IMR-90 (cell line): Measurements from ENCODE around the gene HS2ST1. TPM values are rescaled to one million over a fixed set of nuclear protein-coding genes. Genes with fewer than 3 reads are reported as not detected.

Source experiments
- ATAC-seq: fragments of 200-7000 bp; cut with Tn5 transposase; 2 replicates; pipeline ENCODE4 v1.9.1; 2020; ENCODE audit warnings: low read depth, mild to moderate bottlenecking, moderate library complexity
- BruUV-seq: library from RNA; stranded (reverse); fragments of 400-500 nt; replicated peaks from 2 replicates; lab custom pipeline; 2021; lab: Mats Ljungman, UMichigan
- CTCF ChIA-PET: fragments of 300-600 bp; formaldehyde crosslinking; extraction: SDS; loops from one replicate; lab custom pipeline; 2021; ENCODE audit warnings: antibody characterized with exemption; lab: Yijun Ruan, JAX
- POLR2A ChIA-PET: fragments of 300-600 bp; sonication (Branson Sonifier 250); formaldehyde crosslinking; loops from one replicate; lab custom pipeline; 2022; ENCODE audit warnings: antibody characterized with exemption; ENCODE audit not compliant: unreplicated experiment; lab: Charles Lee
- DNase-seq: peaks from one replicate; pipeline ENCODE4 v3.0.0; 2013
- H2AFZ ChIP-seq: replicated peaks from 2 replicates; pipeline ENCODE3; 2013; ENCODE audit warnings: low read length, mild to moderate bottlenecking; ENCODE audit not compliant: poor library complexity
- H2AK5ac ChIP-seq: 2 replicates; pipeline ENCODE4 v1.6.1; 2013; ENCODE audit warnings: low read depth, low read length, inconsistent platforms
- H2AK9ac ChIP-seq: replicated peaks from 2 replicates; pipeline ENCODE3; 2013; ENCODE audit warnings: mild to moderate bottlenecking, low read depth, low read length, moderate library complexity; ENCODE audit not compliant: poor library complexity
- H2BK120ac ChIP-seq: 2 replicates; pipeline ENCODE4 v1.6.1; 2013; ENCODE audit warnings: low read depth, low read length, inconsistent platforms
- H2BK15ac ChIP-seq: 3 replicates; pipeline ENCODE4 v1.6.1; 2013; ENCODE audit warnings: low read depth, low read length, inconsistent platforms
- H2BK20ac ChIP-seq: 2 replicates; pipeline ENCODE4 v1.6.1; 2013; ENCODE audit warnings: low read depth, mild to moderate bottlenecking, inconsistent platforms, low read length, moderate library complexity
- H2BK5ac ChIP-seq: 2 replicates; pipeline ENCODE4 v1.6.1; 2013; ENCODE audit warnings: mild to moderate bottlenecking, low read depth, low read length, inconsistent platforms; ENCODE audit not compliant: poor library complexity, severe bottlenecking
- H3K14ac ChIP-seq: replicated peaks from 2 replicates; pipeline ENCODE4 v1.6.1; 2013; ENCODE audit warnings: low read depth, low read length, inconsistent platforms
- H3K18ac ChIP-seq: 2 replicates; pipeline ENCODE4 v1.6.1; 2013; ENCODE audit warnings: low read depth, low read length, control low read depth
- H3K23ac ChIP-seq: 2 replicates; pipeline ENCODE4 v1.6.1; 2013; ENCODE audit warnings: low read depth, low read length, inconsistent platforms
- H3K27ac ChIP-seq: 2 replicates; pipeline ENCODE4 v1.5.1; 2013; ENCODE audit warnings: mild to moderate bottlenecking, control low read depth, low read length; ENCODE audit not compliant: insufficient read depth
- H3K27me3 ChIP-seq: 2 replicates; pipeline ENCODE4 v1.6.1; 2013; ENCODE audit warnings: low read length; ENCODE audit not compliant: control insufficient read depth, insufficient read depth
- H3K36me3 ChIP-seq: 2 replicates; pipeline ENCODE4 v1.6.1; 2013; ENCODE audit warnings: low read length, mixed read lengths; ENCODE audit not compliant: control insufficient read depth, insufficient read depth
- H3K4ac ChIP-seq: 2 replicates; pipeline ENCODE4 v1.6.1; 2013; ENCODE audit warnings: low read depth, low read length, inconsistent platforms
- H3K4me1 ChIP-seq: 2 replicates; pipeline ENCODE4 v1.6.1; 2013; ENCODE audit warnings: low read length, mixed read lengths; ENCODE audit not compliant: control insufficient read depth, insufficient read depth
- H3K4me2 ChIP-seq: 2 replicates; pipeline ENCODE4 v1.6.1; 2013; ENCODE audit warnings: low read depth, mild to moderate bottlenecking, control low read depth, low read length, moderate library complexity
- H3K4me3 ChIP-seq: 2 replicates; pipeline ENCODE4 v1.5.1; 2013; ENCODE audit warnings: low read depth, mild to moderate bottlenecking, control low read depth, low read length, moderate library complexity; ENCODE audit not compliant: insufficient read depth
- H3K56ac ChIP-seq: 2 replicates; pipeline ENCODE4 v1.6.1; 2013; ENCODE audit warnings: low read length, inconsistent platforms; ENCODE audit not compliant: insufficient read depth; ENCODE audit errors: extremely low read depth
- H3K79me1 ChIP-seq, 2 experiments: 2 replicates each; pipeline ENCODE4 v1.6.1; 2013; ENCODE audit warnings: low read length in 2 of 2, inconsistent platforms in 1 of 2, low read depth in 1 of 2
- H3K9ac ChIP-seq: 2 replicates; pipeline ENCODE4 v1.6.1; 2013; ENCODE audit warnings: low read depth, low read length, control low read depth
- H3K9me1 ChIP-seq: 2 replicates; pipeline ENCODE4 v1.6.1; 2013; ENCODE audit warnings: low read length, inconsistent platforms; ENCODE audit not compliant: insufficient read depth
- H3K9me3 ChIP-seq: 2 replicates; pipeline ENCODE4 v1.6.1; 2013; ENCODE audit warnings: low read length; ENCODE audit not compliant: control insufficient read depth, insufficient read depth
- H4K20me1 ChIP-seq: 2 replicates; pipeline ENCODE4 v1.6.1; 2013; ENCODE audit warnings: low read length, inconsistent platforms; ENCODE audit not compliant: insufficient read depth
- H4K5ac ChIP-seq: 2 replicates; pipeline ENCODE4 v1.6.1; 2013; ENCODE audit warnings: mild to moderate bottlenecking, low read depth, low read length, control low read depth
- H4K8ac ChIP-seq, 2 experiments: 2 replicates each; pipeline ENCODE4 v1.6.1; 2013; ENCODE audit warnings: low read depth in 2 of 2, low read length in 2 of 2, control low read depth in 1 of 2, inconsistent platforms in 1 of 2
- H4K91ac ChIP-seq: 2 replicates; pipeline ENCODE4 v1.6.1; 2013; ENCODE audit warnings: low read depth, low read length, inconsistent platforms; ENCODE audit not compliant: insufficient read depth
- BHLHE40 ChIP-seq: fragments of 150-350 bp; IDR thresholded peaks from 2 replicates; pipeline ENCODE4 v1.6.1; 2016; ENCODE audit warnings: mild to moderate bottlenecking, low read depth, low read length
- CHD1 ChIP-seq: IDR thresholded peaks from 2 replicates; pipeline ENCODE4 v1.6.1; 2012; ENCODE audit warnings: low read depth, low read length, improper control_type of control experiment
- FOS ChIP-seq: fragments of 150-350 bp; IDR thresholded peaks from 2 replicates; pipeline ENCODE4 v1.6.1; 2016; ENCODE audit warnings: low read depth, low read length
- MAFK ChIP-seq: IDR thresholded peaks from 2 replicates; pipeline ENCODE4 v1.6.1; 2012; ENCODE audit warnings: low read depth, low read length, improper control_type of control experiment
- MAZ ChIP-seq: IDR thresholded peaks from 2 replicates; pipeline ENCODE4 v1.6.1; 2012; ENCODE audit warnings: low read depth, mild to moderate bottlenecking, low read length, improper control_type of control experiment, moderate library complexity, borderline replicate concordance
- MXI1 ChIP-seq: IDR thresholded peaks from 2 replicates; pipeline ENCODE4 v1.6.1; 2012; ENCODE audit warnings: low read depth, mild to moderate bottlenecking, low read length, moderate library complexity, borderline replicate concordance
- NFE2L2 ChIP-seq: fragments of 150-350 bp; IDR thresholded peaks from 2 replicates; pipeline ENCODE4 v1.6.1; 2016; ENCODE audit warnings: low read depth, mild to moderate bottlenecking, low read length
- POLR2A ChIP-seq: IDR thresholded peaks from 2 replicates; pipeline ENCODE4 v1.6.1; 2012; ENCODE audit warnings: mild to moderate bottlenecking, low read depth, low read length
- RCOR1 ChIP-seq: IDR thresholded peaks from 2 replicates; pipeline ENCODE4 v1.6.1; 2012; ENCODE audit warnings: mild to moderate bottlenecking, low read length, improper control_type of control experiment; ENCODE audit not compliant: insufficient replicate concordance
- SMC3 ChIP-seq: fragments of 150-350 bp; IDR thresholded peaks from 2 replicates; pipeline ENCODE4 v1.6.1; 2016; ENCODE audit warnings: low read depth, mild to moderate bottlenecking, antibody characterized with exemption, low read length, moderate library complexity
- WGBS, 2 experiments: methylation state at CpG; one replicate each; pipeline versions ENCODE4 v1.1.5 to v1.1.7; 2013; ENCODE audit warnings: missing lambda C conversion rate in 2 of 2; ENCODE audit not compliant: insufficient read length in 1 of 2; ENCODE audit errors: extremely low coverage in 2 of 2; 5-methylcytosine and 5-hydroxymethylcytosine counted together
- dilution Hi-C: fragments of 300-500 bp; cut with HindIII; formaldehyde crosslinking; loops from one replicate; pipeline ENCODE4 v1.14.3; 2018; ENCODE audit warnings: low sequenced_read_pairs; ENCODE audit not compliant: unreplicated experiment
- in situ Hi-C: fragments of 300-500 bp; cut with MboI; formaldehyde crosslinking; loops from 3 replicates; pipeline ENCODE4 v1.14.3; 2019; ENCODE audit warnings: low sequenced_read_pairs, inconsistent platforms, mixed read lengths
- intact Hi-C: fragments of 100-400 bp; cut with micrococcal nuclease; formaldehyde crosslinking; loops from 2 replicates; pipeline ENCODE4 v1.10.0; 2022
- polyA plus RNA-seq, 3 experiments: library from polyadenylated mRNA; depleted of rRNA; stranded (reverse); fragments of >200 nt; gene quantifications; 2 replicates each; pipeline ENCODE4 v1.2.3, GENCODE V29; 2012; ENCODE audit warnings: low replicate concordance in 1 of 3
- total RNA-seq: library from RNA; depleted of rRNA; stranded (reverse); fragments of >200 nt; gene quantifications from 2 replicates; pipeline ENCODE4 v1.2.3, GENCODE V29; 2012
- TF ChIP-seq, protein P1 (sequence below): fragments of 150-350 bp; IDR thresholded peaks from 2 replicates; pipeline ENCODE4 v1.6.1; 2017; ENCODE audit warnings: mild to moderate bottlenecking, antibody characterized with exemption, low read length, low read depth
- TF ChIP-seq, protein P2 (sequence below): fragments of 150-350 bp; IDR thresholded peaks from 2 replicates; pipeline ENCODE4 v1.6.1; 2016; ENCODE audit warnings: low read depth, mild to moderate bottlenecking, low read length, moderate library complexity, borderline replicate concordance
- TF ChIP-seq, protein P3 (sequence below): conservative IDR thresholded peaks from 2 replicates; pipeline ENCODE4 v1.5.1; 2012; ENCODE audit warnings: mild to moderate bottlenecking, low read depth, low read length, improper control_type of control experiment

HS2ST1 gene
- total and polyA plus RNA-seq, 2 of the 4 experiments (the other 2 are of a cell fraction) = 7.8 to 13.1 TPM

DNA sequence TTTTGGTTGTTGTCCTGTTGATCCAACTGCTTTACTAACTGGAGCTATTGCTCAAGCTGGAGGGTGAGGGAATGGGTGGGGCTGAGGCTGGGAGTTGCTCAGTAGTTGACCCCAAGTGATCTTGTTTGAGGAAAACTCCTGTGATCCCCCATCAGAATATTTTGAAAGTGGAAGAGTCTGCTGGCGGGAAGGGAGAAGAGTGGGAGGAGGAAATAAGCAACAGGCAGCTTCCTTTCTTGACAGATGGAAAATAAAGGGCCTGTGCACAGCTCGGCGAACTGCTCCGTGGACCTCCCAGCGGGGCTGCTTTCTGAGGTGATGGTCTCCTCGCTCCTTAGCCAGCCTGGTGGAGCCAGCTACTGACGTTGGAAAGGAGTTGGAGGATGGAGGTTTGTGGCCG lies 215.2 kb downstream of the HS2ST1 start:
- no peaks in the 10 kb centered on the region for H3K9me1 ChIP-seq
- WGBS, 2 experiments = no CpG with 5 or more reads among the region's 8 CpGs
- CTCF ChIA-PET = interaction anchor here (0.9 to 1.3 kb wide), 2 partner anchors 11 to 197 kb away, joined by 3 read pairs; no protein-coding TSS in a partner anchor
- no peak overlapping the region for H3K14ac ChIP-seq
- no peak overlapping the region for H4K5ac ChIP-seq
- no peak overlapping the region for H2AFZ ChIP-seq
- no peak overlapping the region for H3K18ac ChIP-seq
- no peak for DNase-seq
- no peak overlapping the region for H3K4ac ChIP-seq
- H4K20me1 ChIP-seq = no peaks in the 10 kb centered on the region
- no peak overlapping the region for H4K91ac ChIP-seq
- H3K9me3 ChIP-seq = no peaks in the 10 kb centered on the region
- H3K27me3 ChIP-seq = peaks cover 2% of the 10 kb centered on the region; the same call in 1 of the 2 replicates
- POLR2A ChIA-PET = no interaction called here
- no peak overlapping the region for H3K4me3 ChIP-seq
- H3K27ac ChIP-seq = no peak overlapping the region
- no peak overlapping the region for H3K23ac ChIP-seq
- H4K8ac ChIP-seq = no peak overlapping the region
- in situ Hi-C loops = loop anchor here (10.0 to 25.0 kb wide), 3 partner anchors 195 to 1165 kb away; partner anchors contain the start of gene LMO4
- ATAC-seq = no peak
- no peak overlapping the region for H3K9ac ChIP-seq
- dilution Hi-C loops = no loop called here
- intact Hi-C loops = loop anchor here (2.0 to 10.0 kb wide), 6 partner anchors 199 to 1465 kb away; partner anchors contain the start of gene LMO4
- H2BK15ac ChIP-seq = no peak overlapping the region
- TF ChIP-seq, protein P1, sequence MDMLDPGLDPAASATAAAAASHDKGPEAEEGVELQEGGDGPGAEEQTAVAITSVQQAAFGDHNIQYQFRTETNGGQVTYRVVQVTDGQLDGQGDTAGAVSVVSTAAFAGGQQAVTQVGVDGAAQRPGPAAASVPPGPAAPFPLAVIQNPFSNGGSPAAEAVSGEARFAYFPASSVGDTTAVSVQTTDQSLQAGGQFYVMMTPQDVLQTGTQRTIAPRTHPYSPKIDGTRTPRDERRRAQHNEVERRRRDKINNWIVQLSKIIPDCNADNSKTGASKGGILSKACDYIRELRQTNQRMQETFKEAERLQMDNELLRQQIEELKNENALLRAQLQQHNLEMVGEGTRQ = no peak
- TF ChIP-seq FOS (no peak), MAZ (no peak), RCOR1 (no peak), SMC3 (no peak), MXI1 (no peak), POLR2A (no peak), MAFK (no peak), CHD1 (no peak), NFE2L2 (no peak), BHLHE40 (no peak)
- TF ChIP-seq, protein P2, sequence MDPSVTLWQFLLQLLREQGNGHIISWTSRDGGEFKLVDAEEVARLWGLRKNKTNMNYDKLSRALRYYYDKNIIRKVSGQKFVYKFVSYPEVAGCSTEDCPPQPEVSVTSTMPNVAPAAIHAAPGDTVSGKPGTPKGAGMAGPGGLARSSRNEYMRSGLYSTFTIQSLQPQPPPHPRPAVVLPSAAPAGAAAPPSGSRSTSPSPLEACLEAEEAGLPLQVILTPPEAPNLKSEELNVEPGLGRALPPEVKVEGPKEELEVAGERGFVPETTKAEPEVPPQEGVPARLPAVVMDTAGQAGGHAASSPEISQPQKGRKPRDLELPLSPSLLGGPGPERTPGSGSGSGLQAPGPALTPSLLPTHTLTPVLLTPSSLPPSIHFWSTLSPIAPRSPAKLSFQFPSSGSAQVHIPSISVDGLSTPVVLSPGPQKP = no peak
- TF ChIP-seq, protein P3, sequence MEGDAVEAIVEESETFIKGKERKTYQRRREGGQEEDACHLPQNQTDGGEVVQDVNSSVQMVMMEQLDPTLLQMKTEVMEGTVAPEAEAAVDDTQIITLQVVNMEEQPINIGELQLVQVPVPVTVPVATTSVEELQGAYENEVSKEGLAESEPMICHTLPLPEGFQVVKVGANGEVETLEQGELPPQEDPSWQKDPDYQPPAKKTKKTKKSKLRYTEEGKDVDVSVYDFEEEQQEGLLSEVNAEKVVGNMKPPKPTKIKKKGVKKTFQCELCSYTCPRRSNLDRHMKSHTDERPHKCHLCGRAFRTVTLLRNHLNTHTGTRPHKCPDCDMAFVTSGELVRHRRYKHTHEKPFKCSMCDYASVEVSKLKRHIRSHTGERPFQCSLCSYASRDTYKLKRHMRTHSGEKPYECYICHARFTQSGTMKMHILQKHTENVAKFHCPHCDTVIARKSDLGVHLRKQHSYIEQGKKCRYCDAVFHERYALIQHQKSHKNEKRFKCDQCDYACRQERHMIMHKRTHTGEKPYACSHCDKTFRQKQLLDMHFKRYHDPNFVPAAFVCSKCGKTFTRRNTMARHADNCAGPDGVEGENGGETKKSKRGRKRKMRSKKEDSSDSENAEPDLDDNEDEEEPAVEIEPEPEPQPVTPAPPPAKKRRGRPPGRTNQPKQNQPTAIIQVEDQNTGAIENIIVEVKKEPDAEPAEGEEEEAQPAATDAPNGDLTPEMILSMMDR = no peak
- no peak overlapping the region for H2BK20ac ChIP-seq
- no peaks in the 10 kb centered on the region for H3K79me1 ChIP-seq
- no TSS peak for BruUV-seq
- H2BK5ac ChIP-seq = no peak overlapping the region
- H3K56ac ChIP-seq = no peak overlapping the region
- no peak overlapping the region for H2BK120ac ChIP-seq
- no peak overlapping the region for H2AK5ac ChIP-seq
- H3K4me1 ChIP-seq = peaks cover 6% of the 10 kb centered on the region; the same call in 1 of the 2 replicates
- no peak overlapping the region for H3K4me2 ChIP-seq
- H2AK9ac ChIP-seq = no peak overlapping the region
- H3K36me3 ChIP-seq = no peaks in the 10 kb centered on the region
